ENCODE measurements around the gene MAPK8IP3.

- no peak for TF ChIP-seq CTCF (IDR thresholded peaks at IDR 0.05; ENCODE audit: insufficient read depth, low read length, poor library complexity, severe bottlenecking)
- no peak for TF ChIP-seq EZH2phosphoT487 (conservative IDR thresholded peaks at IDR 0.05; ENCODE audit: low read length)
Measured at GRCh38 chr16:1726661-1727502, 20.9 kb downstream of the MAPK8IP3 start.

All from SU-DHL-6 (cell line).